ENCODE data around the gene RHCG.

DNA sequence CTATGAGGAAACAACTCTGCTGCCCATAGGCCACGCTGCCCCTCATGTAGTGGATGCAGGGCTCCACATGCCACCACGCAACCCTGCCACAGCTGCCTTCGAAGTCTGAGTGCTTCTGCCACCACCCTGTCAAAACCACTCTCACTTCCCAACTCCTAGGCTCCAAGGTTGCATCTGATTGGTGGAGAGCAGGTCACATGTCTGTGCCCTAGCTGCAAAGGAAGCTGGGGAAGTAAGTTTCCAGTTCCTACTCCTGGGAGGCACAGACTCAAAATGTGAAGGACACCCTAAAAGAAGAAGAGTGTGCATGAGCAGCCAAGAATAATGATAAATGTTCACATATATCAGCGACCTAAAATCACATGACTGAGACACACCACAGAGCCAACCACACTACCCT lies 47.0 kb upstream of the RHCG start:
- TF ChIP-seq, protein P1, sequence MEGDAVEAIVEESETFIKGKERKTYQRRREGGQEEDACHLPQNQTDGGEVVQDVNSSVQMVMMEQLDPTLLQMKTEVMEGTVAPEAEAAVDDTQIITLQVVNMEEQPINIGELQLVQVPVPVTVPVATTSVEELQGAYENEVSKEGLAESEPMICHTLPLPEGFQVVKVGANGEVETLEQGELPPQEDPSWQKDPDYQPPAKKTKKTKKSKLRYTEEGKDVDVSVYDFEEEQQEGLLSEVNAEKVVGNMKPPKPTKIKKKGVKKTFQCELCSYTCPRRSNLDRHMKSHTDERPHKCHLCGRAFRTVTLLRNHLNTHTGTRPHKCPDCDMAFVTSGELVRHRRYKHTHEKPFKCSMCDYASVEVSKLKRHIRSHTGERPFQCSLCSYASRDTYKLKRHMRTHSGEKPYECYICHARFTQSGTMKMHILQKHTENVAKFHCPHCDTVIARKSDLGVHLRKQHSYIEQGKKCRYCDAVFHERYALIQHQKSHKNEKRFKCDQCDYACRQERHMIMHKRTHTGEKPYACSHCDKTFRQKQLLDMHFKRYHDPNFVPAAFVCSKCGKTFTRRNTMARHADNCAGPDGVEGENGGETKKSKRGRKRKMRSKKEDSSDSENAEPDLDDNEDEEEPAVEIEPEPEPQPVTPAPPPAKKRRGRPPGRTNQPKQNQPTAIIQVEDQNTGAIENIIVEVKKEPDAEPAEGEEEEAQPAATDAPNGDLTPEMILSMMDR (IDR thresholded peaks at IDR 0.05; ENCODE audit: low read length): no peak
- no peak for TF ChIP-seq EZH2 (IDR thresholded peaks at IDR 0.05; ENCODE audit: borderline replicate concordance, low read length)

All from OCI-LY1 (cell line).